ENCODE data around the gene DDX3X. TPM values are rescaled to one million over a fixed set of nuclear protein-coding genes. Genes with fewer than 3 reads are reported as not detected.
"Not testable (repeated sequence)": the region's sequence is repeated elsewhere in the genome, so short reads cannot be mapped to it uniquely, and the experiment has no call there.

Gene DDX3X
- total and polyA plus RNA-seq, 2 of the 4 experiments (the other 2 are of a cell fraction), result 64.8 to 229 TPM

DNA sequence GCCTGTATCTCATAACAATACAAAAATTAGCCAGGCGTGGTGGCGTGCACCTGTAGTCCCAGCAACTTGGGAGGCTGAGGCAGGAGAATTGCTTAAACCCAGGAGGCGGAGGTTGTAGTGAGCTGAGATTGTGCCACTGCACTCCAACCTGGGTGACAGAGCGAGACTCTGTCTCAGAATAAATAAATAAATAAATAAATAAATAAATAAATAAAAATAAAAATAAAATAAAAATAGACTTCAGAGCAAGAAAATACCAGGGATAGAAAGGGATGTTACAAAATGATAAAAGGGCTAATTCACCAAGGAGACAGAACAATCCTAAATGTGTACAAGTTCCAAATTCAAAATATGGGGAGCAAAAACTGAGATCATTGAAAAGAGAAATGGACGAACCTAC is 37.6 kb downstream of the DDX3X start:
- H2BK20ac ChIP-seq (ENCODE audit: low read depth, low read length); H4K8ac ChIP-seq (ENCODE audit: low read depth in 2 of 2, low read length in 2 of 2); H3K36me3 ChIP-seq (ENCODE audit: control insufficient read depth, insufficient read depth, low read length); H4K91ac ChIP-seq (ENCODE audit: insufficient read depth, low read depth, low read length); BruUV-seq (replicated peaks); H3K9ac ChIP-seq (ENCODE audit: low read depth, low read length); H3K79me1 ChIP-seq (ENCODE audit: low read depth in 1 of 2, low read length in 2 of 2); H4K5ac ChIP-seq (ENCODE audit: low read depth, low read length); H3K56ac ChIP-seq (ENCODE audit: extremely low read depth, insufficient read depth, low read length); dilution Hi-C loops (cut with HindIII; ENCODE audit: low sequenced_read_pairs, unreplicated experiment); H3K4ac ChIP-seq (ENCODE audit: low read depth, low read length); H4K20me1 ChIP-seq (ENCODE audit: insufficient read depth, low read length); H3K4me2 ChIP-seq (ENCODE audit: low read depth, low read length); in situ Hi-C loops (cut with MboI; ENCODE audit: low sequenced_read_pairs); H3K14ac ChIP-seq (replicated peaks; ENCODE audit: low read depth, low read length); H3K9me1 ChIP-seq (ENCODE audit: insufficient read depth, low read length); intact Hi-C loops (cut with micrococcal nuclease); H2BK5ac ChIP-seq (ENCODE audit: low read depth, low read length, poor library complexity, severe bottlenecking); H3K23ac ChIP-seq (ENCODE audit: low read depth, low read length); H2BK15ac ChIP-seq (ENCODE audit: low read depth, low read length); H3K27ac ChIP-seq (ENCODE audit: insufficient read depth, low read length); H3K4me3 ChIP-seq (ENCODE audit: insufficient read depth, low read depth, low read length); H2BK120ac ChIP-seq (ENCODE audit: low read depth, low read length); H3K9me3 ChIP-seq (ENCODE audit: control insufficient read depth, insufficient read depth, low read length); H3K18ac ChIP-seq (ENCODE audit: low read depth, low read length); H3K4me1 ChIP-seq (ENCODE audit: control insufficient read depth, insufficient read depth, low read length); ATAC-seq (ENCODE audit: low read depth); DNase-seq; H2AK5ac ChIP-seq (ENCODE audit: low read depth, low read length); H2AFZ ChIP-seq (replicated peaks; ENCODE audit: low read length, poor library complexity); H2AK9ac ChIP-seq (replicated peaks; ENCODE audit: low read depth, low read length, poor library complexity); POLR2A ChIA-PET (ENCODE audit: unreplicated experiment): not testable (repeated sequence)
- H3K27me3 ChIP-seq (ENCODE audit: control insufficient read depth, insufficient read depth, low read length), result peaks cover 13% of the 10 kb centered on the region
- WGBS, 2 experiments (ENCODE audit: extremely low coverage in 2 of 2, insufficient read length in 1 of 2), result no CpG with 5 or more reads among the region's 5 CpGs
- CTCF ChIA-PET, result interaction anchor here (0.6 kb wide), 1 partner anchor 232 kb away, joined by 4 read pairs; no protein-coding TSS in a partner anchor

Data from IMR-90 (cell line).